ENCODE measurements around the gene ALK.
A peak's percentile ranks its signal among the peaks of the same experiment; 100 is the strongest.

ALK gene

GRCh38 chr2:29733965-29734364 lies 187.4 kb downstream of the ALK start:
- Histone ChIP-seq H3K36me3 (ENCODE audit: insufficient read depth, low read length) (no peaks in the 10 kb centered on the region), H3K9ac (ENCODE audit: insufficient read length) (no peak overlapping the region)

DNA sequence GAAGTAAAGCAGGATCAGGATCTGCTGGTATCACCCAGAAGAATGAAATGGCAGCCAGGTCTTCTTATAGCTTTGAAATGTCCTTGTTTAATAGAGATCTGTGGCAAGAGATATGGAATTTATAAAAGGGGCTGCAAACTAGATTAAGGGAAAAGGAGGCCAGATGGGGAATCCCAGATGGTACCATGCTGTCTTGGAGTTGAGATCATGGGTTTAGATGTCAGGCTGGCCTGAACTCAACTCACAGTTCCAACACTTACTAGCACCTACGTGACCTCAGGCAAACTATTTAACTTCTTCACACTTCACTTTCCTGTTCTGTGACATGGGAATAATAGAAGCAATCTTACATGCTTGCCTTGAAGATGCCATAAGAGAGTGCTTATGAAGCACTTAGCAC lies 188.2 kb downstream of the ALK start:
- Histone ChIP-seq H3K36me3 (ENCODE audit: insufficient read depth, low read length) (no peaks in the 10 kb centered on the region), H3K9me3 (ENCODE audit: low read depth, low read length) (no peaks in the 10 kb centered on the region), H3K9ac (ENCODE audit: insufficient read length) (no peak overlapping the region), H3K4me3 (no peak overlapping the region), H3K27ac (no peak overlapping the region)
- TF ChIP-seq EZH2 (IDR thresholded peaks at IDR 0.05), result no peak
- no peak for TF ChIP-seq POLR2AphosphoS5 (IDR thresholded peaks at IDR 0.05; ENCODE audit: borderline replicate concordance, low read depth, low read length)
- no peak for TF ChIP-seq FOXP2 (optimal IDR thresholded peaks at IDR 0.05; ENCODE audit: control extremely low read depth, extremely low read length, insufficient read depth)
- DNase-seq (ENCODE audit: low read depth, low spot score), result no peak

More at GRCh38 chr2:29733965-29734364, 187.4 kb downstream of the ALK start:
- H3K9me3 ChIP-seq (ENCODE audit: low read depth, low read length), result no peaks in the 10 kb centered on the region
- no peak overlapping the region for H3K27ac ChIP-seq
- DNase-seq (ENCODE audit: low read depth, low spot score), result no peak
- TF ChIP-seq FOXP2 (optimal IDR thresholded peaks at IDR 0.05; ENCODE audit: control extremely low read depth, extremely low read length, insufficient read depth) (no peak), EZH2 (IDR thresholded peaks at IDR 0.05) (no peak), POLR2AphosphoS5 (IDR thresholded peaks at IDR 0.05; ENCODE audit: borderline replicate concordance, low read depth, low read length) (no peak)
- no peak overlapping the region for H3K4me3 ChIP-seq

- no peak for TF ChIP-seq FOXP2 (optimal IDR thresholded peaks at IDR 0.05; ENCODE audit: control extremely low read depth, extremely low read length, insufficient read depth)
- TF ChIP-seq POLR2AphosphoS5 (IDR thresholded peaks at IDR 0.05; ENCODE audit: borderline replicate concordance, low read depth, low read length), result no peak
- no peak for TF ChIP-seq EZH2 (IDR thresholded peaks at IDR 0.05)
- no peaks in the 10 kb centered on the region for H3K9me3 ChIP-seq (ENCODE audit: low read depth, low read length)
- H3K27ac ChIP-seq, result no peak overlapping the region
- H3K36me3 ChIP-seq (ENCODE audit: insufficient read depth, low read length), result no peaks in the 10 kb centered on the region
- DNase-seq (ENCODE audit: low read depth, low spot score), result no peak
- no peak overlapping the region for H3K4me3 ChIP-seq
- no peak overlapping the region for H3K9ac ChIP-seq (ENCODE audit: insufficient read length)
These were observed 189.4 kb downstream of the ALK start for GRCh38 chr2:29731948-29732347.

DNA sequence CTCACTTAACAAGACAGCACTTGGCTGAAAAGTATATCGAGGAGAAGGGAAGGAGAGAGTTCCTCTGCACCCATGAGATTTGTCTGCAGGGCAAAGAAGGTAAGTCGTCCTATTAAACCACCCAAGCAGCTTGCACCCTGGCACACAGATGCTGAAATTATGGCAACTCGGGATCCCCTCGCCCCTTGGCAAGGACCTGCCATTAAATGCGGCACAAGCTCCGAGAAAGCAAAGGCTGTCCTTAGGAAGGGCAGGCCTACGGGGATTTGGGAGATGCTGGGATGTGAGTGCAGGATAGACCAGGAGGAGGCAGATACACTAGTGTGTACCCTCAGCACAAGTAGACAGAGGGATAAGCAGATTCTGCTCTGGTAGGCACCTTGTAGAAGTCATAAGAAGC lies 191.5 kb downstream of the ALK start:
- Histone ChIP-seq H3K4me3 (no peak overlapping the region), H3K36me3 (ENCODE audit: insufficient read depth, low read length) (no peaks in the 10 kb centered on the region), H3K27ac (no peak overlapping the region), H3K9ac (ENCODE audit: insufficient read length) (no peak overlapping the region), H3K9me3 (ENCODE audit: low read depth, low read length) (no peaks in the 10 kb centered on the region)
- no peak for TF ChIP-seq FOXP2 (optimal IDR thresholded peaks at IDR 0.05; ENCODE audit: control extremely low read depth, extremely low read length, insufficient read depth)
- TF ChIP-seq EZH2 (IDR thresholded peaks at IDR 0.05), result no peak
- no peak for TF ChIP-seq POLR2AphosphoS5 (IDR thresholded peaks at IDR 0.05; ENCODE audit: borderline replicate concordance, low read depth, low read length)
- no peak for DNase-seq (ENCODE audit: low read depth, low spot score)

GRCh38 chr2:29729401-29729800 lies 192.0 kb downstream of the ALK start:
- Histone ChIP-seq H3K36me3 (ENCODE audit: insufficient read depth, low read length) (no peaks in the 10 kb centered on the region), H3K27ac (no peak overlapping the region), H3K9me3 (ENCODE audit: low read depth, low read length) (no peaks in the 10 kb centered on the region), H3K9ac (ENCODE audit: insufficient read length) (no peak overlapping the region), H3K4me3 (no peak overlapping the region)
- TF ChIP-seq FOXP2 (optimal IDR thresholded peaks at IDR 0.05; ENCODE audit: control extremely low read depth, extremely low read length, insufficient read depth), result no peak
- TF ChIP-seq POLR2AphosphoS5 (IDR thresholded peaks at IDR 0.05; ENCODE audit: borderline replicate concordance, low read depth, low read length), result no peak
- TF ChIP-seq EZH2 (IDR thresholded peaks at IDR 0.05), result no peak
- DNase-seq (ENCODE audit: low read depth, low spot score), result no peak

GRCh38 chr2:29726976-29727375 lies 194.4 kb downstream of the ALK start:
- TF ChIP-seq FOXP2 (optimal IDR thresholded peaks at IDR 0.05; ENCODE audit: control extremely low read depth, extremely low read length, insufficient read depth), result no peak
- TF ChIP-seq EZH2 (IDR thresholded peaks at IDR 0.05), result no peak
- no peak for TF ChIP-seq POLR2AphosphoS5 (IDR thresholded peaks at IDR 0.05; ENCODE audit: borderline replicate concordance, low read depth, low read length)
- Histone ChIP-seq H3K27ac (no peak overlapping the region), H3K36me3 (ENCODE audit: insufficient read depth, low read length) (no peaks in the 10 kb centered on the region), H3K9ac (ENCODE audit: insufficient read length) (no peak overlapping the region), H3K4me3 (no peak overlapping the region), H3K9me3 (ENCODE audit: low read depth, low read length) (no peaks in the 10 kb centered on the region)
- DNase-seq (ENCODE audit: low read depth, low spot score), result no peak

DNA sequence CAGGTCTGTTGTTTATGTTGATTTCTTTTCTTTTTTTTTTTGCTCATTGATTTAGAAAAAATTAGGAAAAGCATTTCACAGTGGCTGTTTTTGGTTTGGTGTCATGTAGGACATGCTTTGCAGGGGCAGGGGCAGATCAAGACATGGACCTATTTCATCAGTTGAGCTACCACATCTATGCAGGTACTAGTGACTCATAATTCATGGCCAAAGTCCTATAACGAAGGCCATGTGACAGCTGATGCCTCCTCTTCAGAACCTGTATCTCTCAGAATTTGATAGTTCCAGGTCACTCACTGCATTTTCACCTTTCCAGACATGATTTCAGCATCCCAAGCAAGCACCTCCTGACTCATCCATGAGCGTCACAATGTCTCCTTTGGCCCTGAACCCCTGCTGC lies 195.8 kb downstream of the ALK start:
- no peak for DNase-seq (ENCODE audit: low read depth, low spot score)
- no peaks in the 10 kb centered on the region for H3K36me3 ChIP-seq (ENCODE audit: insufficient read depth, low read length)
- TF ChIP-seq EZH2 (IDR thresholded peaks at IDR 0.05) (no peak), FOXP2 (optimal IDR thresholded peaks at IDR 0.05; ENCODE audit: control extremely low read depth, extremely low read length, insufficient read depth) (no peak), POLR2AphosphoS5 (IDR thresholded peaks at IDR 0.05; ENCODE audit: borderline replicate concordance, low read depth, low read length) (no peak)
- H3K9ac ChIP-seq (ENCODE audit: insufficient read length), result no peak overlapping the region
- no peak overlapping the region for H3K4me3 ChIP-seq
- H3K9me3 ChIP-seq (ENCODE audit: low read depth, low read length), result no peaks in the 10 kb centered on the region
- peak overlapping the region; percentile 86 for H3K27ac ChIP-seq

GRCh38 chr2:29724282-29724681 lies 197.1 kb downstream of the ALK start:
- no peak for DNase-seq (ENCODE audit: low read depth, low spot score)
- TF ChIP-seq FOXP2 (optimal IDR thresholded peaks at IDR 0.05; ENCODE audit: control extremely low read depth, extremely low read length, insufficient read depth) (no peak), EZH2 (IDR thresholded peaks at IDR 0.05) (no peak), POLR2AphosphoS5 (IDR thresholded peaks at IDR 0.05; ENCODE audit: borderline replicate concordance, low read depth, low read length) (no peak)
- no peaks in the 10 kb centered on the region for H3K36me3 ChIP-seq (ENCODE audit: insufficient read depth, low read length)
- peak overlapping the region; percentile 36 for H3K4me3 ChIP-seq
- H3K27ac ChIP-seq, result peak overlapping the region; percentile 86
- H3K9ac ChIP-seq (ENCODE audit: insufficient read length), result no peak overlapping the region
- no peaks in the 10 kb centered on the region for H3K9me3 ChIP-seq (ENCODE audit: low read depth, low read length)
